HG03432 (cell line): ENCODE measurements around the gene MED15.
"Not testable (repeated sequence)": the region's sequence is repeated elsewhere in the genome, so short reads cannot be mapped to it uniquely, and the experiment has no call there.

Experiments used
- ATAC-seq: cut with Tn5 transposase; IDR thresholded peaks from one replicate; pipeline ENCODE4 v1.9.1; 2021; ENCODE audit warnings: mild to moderate bottlenecking, moderate library complexity; ENCODE audit not compliant: unreplicated experiment

Gene MED15

GRCh38 chr22:20594486-20594885 is 87.1 kb downstream of the MED15 start:
- not testable (repeated sequence) for ATAC-seq

GRCh38 chr22:20595461-20595860 is 88.1 kb downstream of the MED15 start:
- ATAC-seq, result no peak

GRCh38 chr22:20599117-20599516 is 91.7 kb downstream of the MED15 start:
- ATAC-seq, result no peak

GRCh38 chr22:20600137-20600673 is 92.8 kb downstream of the MED15 start:
- ATAC-seq, result no peak

GRCh38 chr22:20601308-20601707 is 93.9 kb downstream of the MED15 start:
- ATAC-seq, result no peak

- no peak for ATAC-seq
These were observed 95.3 kb downstream of the MED15 start for GRCh38 chr22:20602609-20603164.

- ATAC-seq, result no peak
These were observed 96.8 kb downstream of the MED15 start for GRCh38 chr22:20604092-20604747.

- ATAC-seq, result no peak
These were observed 97.4 kb downstream of the MED15 start for GRCh38 chr22:20604776-20605221.

GRCh38 chr22:20605328-20605727 is 97.9 kb downstream of the MED15 start:
- no peak for ATAC-seq

GRCh38 chr22:20606041-20606783 is 98.8 kb downstream of the MED15 start:
- no peak for ATAC-seq

GRCh38 chr22:20606784-20607128 is 99.3 kb downstream of the MED15 start:
- no peak for ATAC-seq

- no peak for ATAC-seq
These were observed 99.9 kb downstream of the MED15 start for GRCh38 chr22:20607157-20607907.

- ATAC-seq, result no peak
These were observed 102.9 kb downstream of the MED15 start for GRCh38 chr22:20610243-20610686.

GRCh38 chr22:20610757-20611156 is 103.3 kb downstream of the MED15 start:
- no peak for ATAC-seq

- no peak for ATAC-seq
These were observed 104.0 kb downstream of the MED15 start for GRCh38 chr22:20611418-20611817.

- no peak for ATAC-seq
These were observed 105.9 kb downstream of the MED15 start for GRCh38 chr22:20613301-20613700.

- ATAC-seq, result no peak
These were observed 107.6 kb downstream of the MED15 start for GRCh38 chr22:20615021-20615420.

- ATAC-seq, result no peak
These were observed 108.4 kb downstream of the MED15 start for GRCh38 chr22:20615533-20616450.

- no peak for ATAC-seq
These were observed 109.1 kb downstream of the MED15 start for GRCh38 chr22:20616451-20617043.

- ATAC-seq, result no peak
These were observed 111.1 kb downstream of the MED15 start for GRCh38 chr22:20618488-20618887.
